Skin of body (tissue), 2 donors: ENCODE data around the gene PRMT5. TPM values are rescaled to one million over a fixed set of nuclear protein-coding genes. Genes with fewer than 3 reads are reported as not detected.
"Not testable (repeated sequence)": the region's sequence is repeated elsewhere in the genome, so short reads cannot be mapped to it uniquely, and the experiment has no call there.

Source experiments
- DNase-seq: peaks from one replicate; lab custom pipeline; 2025; lab: John Stamatoyannopoulos, UW
- total RNA-seq: library from RNA; depleted of rRNA; stranded (reverse); fragments of >200 nt; gene quantifications from one replicate; pipeline ENCODE4 v1.2.3, GENCODE V29; 2014

The PRMT5 gene
- 39.5 TPM for total RNA-seq

DNA sequence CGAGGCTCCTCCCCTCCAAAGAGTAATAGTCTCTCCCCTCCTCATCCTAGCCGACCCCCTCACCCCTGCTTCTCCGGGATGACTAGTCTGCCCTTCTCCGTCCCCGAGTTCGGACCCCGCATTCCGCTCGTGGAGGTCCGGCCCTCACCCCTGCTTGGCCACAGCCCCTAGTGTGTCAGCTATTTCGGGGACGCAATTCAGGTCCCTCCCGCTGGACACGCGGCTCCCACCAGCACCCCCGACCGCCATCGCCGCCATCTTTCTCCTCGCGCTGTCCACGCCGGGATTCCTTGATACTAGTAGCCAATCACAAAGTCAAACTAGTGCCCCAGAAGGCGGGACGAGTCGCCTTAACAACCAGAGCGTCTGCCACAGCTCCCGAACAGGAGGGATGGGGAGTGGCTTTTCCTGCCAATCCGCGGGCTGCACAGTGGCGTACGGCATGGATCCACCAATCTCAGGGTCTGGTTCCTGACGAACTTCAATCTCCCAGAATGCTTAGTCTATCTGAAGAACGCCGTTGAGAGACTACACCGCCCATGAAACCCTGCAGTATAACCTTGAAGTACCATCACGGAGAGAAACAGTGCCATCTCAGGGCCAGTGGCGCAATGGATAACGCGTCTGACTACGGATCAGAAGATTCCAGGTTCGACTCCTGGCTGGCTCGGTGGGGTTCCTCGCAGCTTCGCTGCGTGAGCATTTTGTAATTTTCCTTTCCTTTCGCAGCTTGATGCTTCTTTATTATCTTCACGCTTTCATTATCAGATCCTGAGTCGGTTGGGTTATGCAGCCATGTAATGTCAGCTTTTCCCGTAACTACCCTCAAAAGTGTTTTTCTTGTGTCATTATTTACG, at the start of gene PRMT5:
PRMT5 (minus strand) TSS at position 273 of the 857 bp plus-strand sequence; CDS start at position 258, 15 bp downstream.
- DNase-seq: peak; percentile 100

GRCh38 chr14:22978487-22978837, 49.3 kb upstream of the PRMT5 start:
- DNase-seq: no peak

DNA sequence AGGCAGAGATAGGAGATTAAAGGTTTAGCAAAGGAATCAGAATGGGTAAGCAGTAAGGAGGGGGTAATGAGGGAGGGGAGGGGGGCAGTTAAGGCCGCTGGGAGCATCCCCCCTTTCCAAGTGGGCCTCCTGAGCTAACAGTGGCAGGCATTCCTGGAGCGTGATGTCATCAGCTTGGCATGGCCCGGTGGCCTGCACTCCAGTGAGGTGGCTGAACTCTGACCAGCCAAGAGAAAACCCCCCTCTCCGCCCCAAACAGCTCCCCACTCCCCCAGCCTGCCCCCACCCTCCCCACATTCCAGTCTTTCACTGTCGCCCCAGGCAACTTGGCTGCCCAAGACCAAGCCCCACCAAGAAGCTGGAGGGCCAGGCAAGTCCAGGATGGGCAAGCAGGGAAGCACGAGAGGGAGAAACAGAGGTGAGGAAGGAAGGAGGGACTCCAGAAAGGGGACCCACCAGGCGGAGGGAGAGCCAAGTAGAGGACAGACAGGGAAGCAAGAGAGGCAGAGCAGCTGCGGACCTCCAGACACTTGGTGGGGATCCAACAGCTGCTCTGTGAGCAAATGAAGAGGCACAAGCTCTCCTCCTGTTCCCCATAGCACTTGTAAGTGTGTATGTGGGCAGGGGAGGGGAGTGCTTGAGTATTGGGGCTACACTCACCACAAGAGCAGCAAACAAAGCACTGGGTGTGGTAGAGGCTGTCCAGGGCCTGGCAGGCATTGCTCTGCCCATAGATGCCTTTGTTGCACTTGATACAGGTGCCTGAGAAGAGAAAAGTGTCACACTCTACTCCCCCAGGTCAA, 48.7 kb upstream of the PRMT5 start:
- DNase-seq: peak; percentile 18

DNA sequence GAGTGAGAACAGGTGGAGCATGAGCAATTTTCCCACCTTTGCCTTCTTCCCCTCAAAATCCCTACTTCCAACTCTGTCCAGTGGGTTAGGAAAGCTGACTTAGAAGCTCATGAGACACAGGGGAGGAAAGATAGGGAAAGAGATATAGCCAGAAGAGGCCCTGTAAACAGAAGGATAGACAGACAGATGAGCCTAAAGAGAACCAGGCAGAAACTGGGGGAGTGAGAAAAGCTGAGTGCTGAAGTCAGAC, 48.2 kb upstream of the PRMT5 start:
- no peak for DNase-seq

GRCh38 chr14:22976620-22977433, 47.7 kb upstream of the PRMT5 start:
- peak; percentile 8 for DNase-seq

DNA sequence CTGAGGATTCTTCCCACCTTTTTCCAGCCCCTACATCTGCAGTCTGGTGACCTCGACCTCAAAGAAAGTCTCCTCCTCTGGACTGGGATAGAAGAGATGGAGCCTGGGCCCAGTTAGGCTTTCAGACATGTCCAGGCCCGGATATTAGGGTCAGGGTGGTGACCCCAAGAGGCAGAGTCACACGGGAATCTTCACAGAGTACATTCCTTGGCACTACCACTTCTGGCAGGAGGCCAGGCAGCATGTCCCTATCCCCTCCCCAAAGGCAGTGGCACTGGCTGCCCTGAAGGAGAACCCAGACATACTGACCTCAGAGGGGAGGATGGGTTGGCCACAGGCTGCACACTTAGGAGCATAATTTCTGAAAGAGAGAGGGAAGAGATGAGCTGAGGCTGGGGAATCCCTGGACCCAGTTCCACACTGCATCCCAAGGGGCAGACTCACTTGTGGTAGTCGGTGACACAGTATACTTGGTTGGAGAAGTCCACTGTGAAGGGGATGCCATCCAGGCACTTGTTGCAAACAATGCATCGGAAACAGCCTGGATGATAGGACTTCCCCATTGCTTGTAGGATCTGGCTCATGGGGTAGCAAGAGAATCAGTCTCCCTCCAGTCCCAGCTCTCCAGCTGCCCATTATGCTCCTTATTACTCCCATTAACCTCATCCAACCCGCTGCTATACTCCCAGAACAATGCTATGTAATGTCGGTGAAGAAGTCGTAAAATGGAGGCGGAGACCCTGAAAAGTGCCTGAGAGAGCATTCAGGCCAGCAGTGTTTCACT, 45.5 kb upstream of the PRMT5 start:
- no peak for DNase-seq

DNA sequence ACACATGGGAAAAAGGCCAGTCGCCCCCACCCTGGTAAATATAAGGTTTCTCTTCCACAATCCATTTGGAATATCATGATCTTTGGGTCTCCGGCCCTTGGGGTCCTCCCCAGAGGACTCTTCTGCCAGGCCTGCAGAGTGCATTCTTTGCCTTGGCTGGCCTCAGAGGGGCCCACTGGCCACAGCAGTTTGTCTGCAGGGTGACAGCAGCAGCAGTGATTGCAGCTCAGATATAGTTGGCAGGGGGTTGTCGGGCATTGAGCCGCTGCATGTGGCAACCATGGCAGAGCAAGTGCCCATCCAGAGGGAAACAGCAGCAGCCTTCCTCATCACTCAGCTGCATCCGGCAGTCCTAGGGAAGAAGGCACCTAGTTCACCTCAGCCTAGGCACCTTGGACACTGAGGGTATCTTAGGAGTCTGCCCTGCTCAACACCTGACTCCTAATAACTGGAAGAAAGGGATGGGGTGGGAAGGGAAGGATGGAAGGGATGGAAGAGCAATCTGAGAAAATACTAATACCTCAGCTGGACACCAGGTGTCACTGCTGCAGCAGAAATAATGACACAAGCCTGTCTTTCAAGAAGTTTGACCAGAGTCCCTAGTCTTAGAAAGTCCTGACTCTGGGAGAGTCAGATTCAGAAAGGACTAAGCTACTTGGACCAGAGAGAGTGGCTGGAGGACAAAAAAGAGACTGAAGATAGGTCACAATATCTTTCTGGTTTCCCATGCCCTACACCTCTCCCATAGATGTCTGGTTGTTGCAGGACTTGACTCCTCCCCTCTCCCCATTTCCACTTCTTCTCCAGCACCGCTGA, 44.2 kb upstream of the PRMT5 start:
- DNase-seq: peak; percentile 27

DNA sequence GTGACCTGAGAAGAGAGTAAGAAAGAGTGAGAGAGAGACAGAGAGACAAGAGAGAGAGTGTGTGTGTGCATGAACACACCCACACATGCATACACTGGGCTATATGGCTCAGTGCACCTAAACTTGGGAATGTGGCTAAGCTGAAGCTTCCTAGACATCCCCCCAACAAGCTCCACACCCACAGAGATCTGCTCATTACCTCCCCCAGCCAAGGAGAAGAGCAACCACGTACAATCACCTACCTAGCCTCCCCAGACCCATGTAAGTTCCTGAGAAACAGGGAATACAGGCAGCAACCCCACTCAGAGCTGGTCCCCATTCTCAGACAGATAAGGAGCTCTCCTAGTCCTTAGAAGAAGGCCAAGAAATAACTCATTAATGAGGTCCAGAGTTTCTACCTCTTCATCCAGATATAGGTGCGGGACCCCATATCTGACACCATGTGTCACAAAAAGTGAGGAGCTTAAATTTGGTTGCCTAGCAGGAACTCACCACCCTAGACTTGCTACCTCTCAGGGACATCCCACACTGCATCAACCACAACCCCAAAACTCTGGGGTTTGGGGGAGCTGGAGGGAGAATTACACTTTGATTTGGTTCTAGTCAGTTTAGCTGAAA, 43.2 kb upstream of the PRMT5 start:
- no peak for DNase-seq

- no peak for DNase-seq
These were observed 42.0 kb upstream of the PRMT5 start for GRCh38 chr14:22971152-22971551.

DNA sequence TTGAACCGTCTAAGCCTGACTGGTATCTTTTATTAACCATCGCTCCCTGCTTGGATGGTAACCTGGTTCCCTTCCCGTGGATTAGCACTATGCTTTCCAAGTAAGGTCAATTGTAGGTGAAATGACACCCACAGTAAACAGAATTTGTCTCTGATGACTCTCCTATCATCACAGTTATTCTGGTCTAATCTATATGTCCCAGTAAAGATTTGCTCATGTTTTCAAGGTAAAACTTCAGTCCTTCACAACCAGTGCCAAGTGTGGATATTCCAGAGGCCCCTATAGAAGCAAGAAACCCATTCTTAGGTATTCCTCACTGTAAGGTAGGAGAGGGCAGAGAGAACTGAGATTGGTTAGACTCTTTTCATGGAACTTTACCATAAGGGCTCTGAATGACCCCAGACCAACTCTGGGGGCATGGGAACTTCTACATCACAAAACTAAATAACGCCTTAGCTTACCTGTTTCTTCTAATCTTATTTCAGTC, 37.6 kb upstream of the PRMT5 start:
- DNase-seq: no peak

- DNase-seq: not testable (repeated sequence)
These were observed 37.0 kb upstream of the PRMT5 start for GRCh38 chr14:22965916-22966782.

- DNase-seq: no peak
These were observed 33.0 kb upstream of the PRMT5 start for GRCh38 chr14:22962061-22962676.

DNA sequence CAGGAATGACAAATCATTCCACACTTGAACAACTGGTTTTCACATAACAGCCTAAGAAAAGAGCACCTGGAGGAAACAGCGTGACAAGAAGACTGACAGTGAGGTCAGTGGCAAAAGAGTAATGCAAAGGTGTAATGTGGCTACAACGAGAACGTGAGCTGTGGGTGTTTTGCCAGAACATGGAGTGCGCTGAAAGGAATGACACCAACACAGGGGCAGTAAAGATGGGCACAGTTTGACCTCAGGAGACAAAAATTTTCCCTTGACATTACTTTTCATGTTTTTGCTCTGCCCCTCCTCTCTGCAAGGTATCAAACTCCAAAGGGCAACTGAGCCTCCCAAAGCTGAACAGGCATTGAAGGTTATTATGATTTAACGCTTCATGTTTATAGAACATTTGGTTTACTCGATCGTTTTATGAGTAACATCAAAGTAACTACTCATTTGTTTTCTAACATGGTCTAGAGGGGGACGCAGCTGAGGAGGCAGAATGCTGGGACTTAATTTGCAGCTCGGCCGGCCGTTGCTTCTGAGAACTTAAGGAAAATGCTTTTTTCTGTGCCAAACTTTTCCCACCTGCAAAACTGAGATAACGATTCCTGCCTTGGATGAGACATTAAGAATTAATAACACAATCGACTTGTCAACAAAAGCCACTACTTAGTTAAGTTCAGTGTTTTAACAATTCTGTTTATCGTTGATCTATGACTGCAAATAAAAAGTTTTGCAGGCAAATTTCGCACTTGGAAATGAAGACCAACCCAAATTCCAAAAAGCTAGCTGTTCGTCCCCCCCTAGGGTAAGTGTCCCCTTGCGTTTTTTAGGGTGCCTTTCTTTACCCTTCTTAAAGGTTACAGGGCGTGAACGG, 26.8 kb upstream of the PRMT5 start:
- no peak for DNase-seq

DNA sequence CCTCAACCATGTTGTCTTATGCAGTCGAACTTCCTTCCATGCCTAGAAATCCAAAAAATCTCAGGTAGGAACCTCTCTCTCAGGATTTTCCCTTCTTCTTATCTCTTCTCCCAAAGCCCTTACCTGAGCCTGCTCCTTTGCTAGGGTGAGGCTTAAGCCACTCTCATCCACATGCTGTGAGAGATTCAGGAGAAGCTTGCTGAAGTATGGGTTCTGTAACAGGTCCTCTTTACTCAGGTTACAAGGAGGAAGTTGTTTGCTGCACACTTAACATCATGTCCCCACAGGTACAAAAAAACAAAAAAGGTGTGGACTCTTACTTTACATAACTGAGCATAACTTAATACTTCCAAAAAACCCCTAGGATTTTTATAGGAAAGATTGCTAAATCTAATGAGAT, 23.2 kb upstream of the PRMT5 start:
- DNase-seq: no peak

DNA sequence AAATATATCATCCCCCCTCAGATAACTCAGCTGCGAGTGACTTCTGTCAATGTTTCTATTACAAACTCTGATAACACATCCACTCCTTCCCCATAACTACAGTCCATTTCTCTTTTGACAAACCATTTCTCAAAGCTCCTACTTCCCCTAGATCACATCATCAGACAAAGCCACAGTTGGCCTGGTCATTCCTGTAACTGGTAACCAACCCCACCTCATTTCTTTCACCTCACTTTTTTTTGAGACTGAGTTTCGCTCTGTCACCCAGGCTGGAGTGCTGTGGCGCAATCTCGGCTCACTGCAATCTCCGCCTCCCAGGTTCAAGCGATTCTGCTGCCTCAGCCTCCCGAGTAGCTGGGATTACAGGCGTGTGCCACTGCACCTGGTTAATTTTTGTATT, 22.6 kb upstream of the PRMT5 start:
- DNase-seq: not testable (repeated sequence)

- no peak for DNase-seq
These were observed 16.5 kb upstream of the PRMT5 start for GRCh38 chr14:22945642-22946041.

DNA sequence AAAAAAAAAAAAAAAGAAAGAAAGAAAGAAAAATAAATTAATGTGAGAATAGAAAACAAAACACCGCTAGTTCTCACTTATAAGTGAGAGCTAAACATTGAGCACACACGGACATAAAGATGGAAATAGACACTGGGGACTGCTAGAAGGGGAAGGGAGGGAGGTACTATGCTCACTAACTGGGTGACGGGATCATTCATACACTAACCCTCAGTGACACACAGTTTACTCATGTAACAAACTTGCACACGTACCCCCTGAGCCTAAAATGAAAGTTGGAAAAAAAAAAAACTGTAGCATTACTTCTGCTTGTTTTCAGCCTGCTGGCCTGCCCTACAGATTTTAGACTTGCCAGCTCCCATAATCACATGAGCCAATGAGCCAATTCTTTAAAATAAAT, 10.5 kb upstream of the PRMT5 start:
- no peak for DNase-seq
